Neural cell (in vitro differentiated cells): ENCODE measurements around the gene KDM2A.
A peak's percentile ranks its signal among the peaks of the same experiment; 100 is the strongest.

ENCODE experiments used
- CTCF ChIP-seq: fragments of 450-650 bp; IDR thresholded peaks from 2 replicates; pipeline ENCODE4 v1.5.1; 2014; ENCODE audit warnings: antibody characterized with exemption, mild to moderate bottlenecking, moderate library complexity; ENCODE audit not compliant: poor library complexity, severe bottlenecking
- EZH2 ChIP-seq: fragments of 200-600, 300-800 bp; shearing (Covaris generic), sonication (generic); IDR thresholded peaks from 2 replicates; pipeline ENCODE4 v1.6.1; 2014; ENCODE audit warnings: antibody characterized with exemption, low read length, borderline replicate concordance, mild to moderate bottlenecking; ENCODE audit not compliant: insufficient read depth, poor library complexity, severe bottlenecking
- POLR2AphosphoS5 ChIP-seq: IDR thresholded peaks from 2 replicates; pipeline ENCODE4 v1.6.1; 2012
- RAD21 ChIP-seq: fragments of 450-650 bp; conservative IDR thresholded peaks from 2 replicates; pipeline ENCODE4 v1.6.1; 2014; ENCODE audit warnings: antibody characterized with exemption, mild to moderate bottlenecking, moderate library complexity

DNA sequence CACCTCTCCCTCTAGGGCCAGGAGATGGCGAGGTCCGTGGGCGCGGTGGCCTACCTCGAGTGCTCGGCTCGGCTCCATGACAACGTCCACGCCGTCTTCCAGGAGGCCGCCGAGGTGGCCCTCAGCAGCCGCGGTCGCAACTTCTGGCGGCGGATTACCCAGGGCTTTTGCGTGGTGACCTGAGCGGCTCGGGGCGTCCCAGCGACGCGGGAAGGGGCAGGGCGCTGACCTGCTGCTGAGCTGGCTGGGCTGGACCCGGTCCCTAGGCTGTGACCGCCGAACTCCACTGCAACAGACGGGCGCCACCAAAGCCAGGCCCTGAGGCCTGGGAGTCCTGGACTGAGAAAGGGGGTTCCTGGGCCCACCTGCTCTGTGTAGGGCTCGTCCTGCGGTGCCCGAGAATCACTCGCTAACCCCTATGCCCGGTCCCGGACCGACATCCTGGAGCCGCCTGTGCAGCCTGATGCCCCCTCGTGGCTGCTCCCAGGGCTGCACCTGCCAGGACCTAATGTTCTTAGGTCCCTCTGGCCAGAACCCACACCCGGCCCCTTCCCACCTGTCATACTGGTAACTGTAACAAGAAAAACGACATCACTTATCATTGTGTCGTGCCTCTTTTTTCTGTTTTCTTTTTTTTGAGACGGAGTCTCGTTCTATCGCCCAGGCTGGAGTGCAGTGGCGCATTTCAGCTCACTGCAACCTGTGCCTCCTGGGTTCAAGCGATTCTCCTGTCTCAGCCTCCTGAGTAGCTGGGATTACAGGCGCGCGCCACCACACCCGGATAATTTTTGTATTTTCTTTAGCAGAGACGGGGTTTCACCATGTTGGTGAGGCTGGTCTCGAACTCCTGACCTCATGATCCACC is 47.4 kb upstream of the KDM2A start:
- no peak for TF ChIP-seq EZH2
- peak; percentile 34 for TF ChIP-seq CTCF
- no peak for TF ChIP-seq POLR2AphosphoS5
- no peak for TF ChIP-seq RAD21
